Mononuclear cell (primary cell): ENCODE measurements around the gene PELI2. TPM values are rescaled to one million over a fixed set of nuclear protein-coding genes. Genes with fewer than 3 reads are reported as not detected.

Source experiments
- H3K27me3 ChIP-seq: 2 replicates; pipeline ENCODE4 v1.6.0; 2011; ENCODE audit warnings: low read length, control low read depth; ENCODE audit not compliant: insufficient read depth
- H3K4me1 ChIP-seq: 2 replicates; pipeline ENCODE4 v1.5.1; 2011; ENCODE audit warnings: mild to moderate bottlenecking, low read length, control low read depth; ENCODE audit not compliant: insufficient read depth
- H3K4me3 ChIP-seq: 2 replicates; pipeline ENCODE4 v1.5.1; 2011; ENCODE audit warnings: mild to moderate bottlenecking, low read length, moderate library complexity
- H3K9me3 ChIP-seq: 2 replicates; pipeline ENCODE4 v1.5.1; 2011; ENCODE audit warnings: low read depth, mild to moderate bottlenecking, control low read depth, low read length
- total RNA-seq: library from RNA; depleted of rRNA; stranded (reverse); fragments of >200 nt; gene quantifications from one replicate; pipeline ENCODE4 v1.2.3, GENCODE V29; 2012

PELI2 gene
- total RNA-seq, 1 donor, result 31.9 TPM

DNA sequence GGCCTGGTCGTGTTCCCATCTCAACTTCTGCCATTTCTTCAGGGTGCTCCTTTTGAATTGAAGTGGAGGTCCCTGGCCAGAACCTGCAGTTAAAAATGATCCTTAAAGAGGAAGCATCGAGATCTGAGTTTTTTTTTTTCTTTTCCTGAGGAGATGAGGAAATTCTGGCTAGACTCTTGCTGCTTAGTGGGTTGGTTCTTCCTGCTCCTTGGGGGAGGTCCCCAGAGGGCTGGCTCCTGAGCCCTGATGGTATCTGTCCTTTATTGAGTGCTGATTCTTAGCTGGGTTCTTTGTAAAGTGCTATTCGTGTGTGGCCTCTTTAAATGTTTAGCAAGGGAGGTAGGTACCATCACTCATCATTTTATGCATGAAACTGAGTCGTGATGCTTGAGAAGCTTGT is 11.7 kb downstream of the PELI2 start:
- no peaks in the 10 kb centered on the region for H3K27me3 ChIP-seq
- peaks cover 32% of the 10 kb centered on the region for H3K4me1 ChIP-seq
- H3K4me3 ChIP-seq, result no peak overlapping the region

DNA sequence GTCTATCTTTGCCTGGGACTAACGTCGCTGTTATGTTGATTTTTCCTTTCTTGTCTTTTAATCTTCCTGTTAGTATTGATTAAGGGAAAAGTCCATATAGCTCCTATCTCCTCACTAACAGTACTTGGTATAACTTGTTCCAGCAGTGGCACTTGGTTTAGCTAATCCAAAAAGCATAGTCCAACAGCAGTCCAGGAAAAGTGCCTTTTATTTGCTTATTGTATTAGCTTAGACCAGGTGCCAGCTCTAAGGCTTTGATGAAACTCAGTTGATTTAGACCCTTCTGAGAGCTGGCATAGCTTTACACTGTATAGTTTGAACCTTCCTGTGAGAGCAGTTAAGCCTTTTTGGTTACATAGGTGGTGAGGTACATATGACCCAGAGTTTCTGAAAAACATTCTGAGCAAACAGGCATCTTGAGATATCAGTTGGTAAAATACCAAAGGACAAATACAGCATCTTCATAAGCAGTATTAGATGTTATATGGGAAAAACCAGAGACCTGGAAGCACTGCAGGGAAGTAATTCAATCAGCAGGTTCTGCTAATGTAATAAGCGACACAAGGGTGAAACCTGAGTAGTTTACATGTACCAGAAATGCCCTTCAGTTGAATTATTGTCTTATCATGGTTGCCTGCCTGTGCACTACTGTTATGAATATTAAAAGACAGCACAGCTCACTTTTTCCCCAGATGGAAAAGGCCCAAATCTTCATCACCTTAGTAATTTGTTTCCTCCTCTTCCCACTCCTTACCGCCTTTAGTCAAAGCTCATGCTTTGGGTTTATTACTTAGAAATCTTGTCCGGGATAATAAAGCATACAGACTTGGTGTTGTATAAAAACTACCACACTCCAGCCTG is 13.0 kb downstream of the PELI2 start:
- Histone ChIP-seq H3K4me1 (peaks cover 38% of the 10 kb centered on the region), H3K27me3 (no peaks in the 10 kb centered on the region), H3K9me3 (no peaks in the 10 kb centered on the region), H3K4me3 (no peak overlapping the region)

More for the DNA sequence above, 11.7 kb downstream of the PELI2 start:
- no peaks in the 10 kb centered on the region for H3K9me3 ChIP-seq

DNA sequence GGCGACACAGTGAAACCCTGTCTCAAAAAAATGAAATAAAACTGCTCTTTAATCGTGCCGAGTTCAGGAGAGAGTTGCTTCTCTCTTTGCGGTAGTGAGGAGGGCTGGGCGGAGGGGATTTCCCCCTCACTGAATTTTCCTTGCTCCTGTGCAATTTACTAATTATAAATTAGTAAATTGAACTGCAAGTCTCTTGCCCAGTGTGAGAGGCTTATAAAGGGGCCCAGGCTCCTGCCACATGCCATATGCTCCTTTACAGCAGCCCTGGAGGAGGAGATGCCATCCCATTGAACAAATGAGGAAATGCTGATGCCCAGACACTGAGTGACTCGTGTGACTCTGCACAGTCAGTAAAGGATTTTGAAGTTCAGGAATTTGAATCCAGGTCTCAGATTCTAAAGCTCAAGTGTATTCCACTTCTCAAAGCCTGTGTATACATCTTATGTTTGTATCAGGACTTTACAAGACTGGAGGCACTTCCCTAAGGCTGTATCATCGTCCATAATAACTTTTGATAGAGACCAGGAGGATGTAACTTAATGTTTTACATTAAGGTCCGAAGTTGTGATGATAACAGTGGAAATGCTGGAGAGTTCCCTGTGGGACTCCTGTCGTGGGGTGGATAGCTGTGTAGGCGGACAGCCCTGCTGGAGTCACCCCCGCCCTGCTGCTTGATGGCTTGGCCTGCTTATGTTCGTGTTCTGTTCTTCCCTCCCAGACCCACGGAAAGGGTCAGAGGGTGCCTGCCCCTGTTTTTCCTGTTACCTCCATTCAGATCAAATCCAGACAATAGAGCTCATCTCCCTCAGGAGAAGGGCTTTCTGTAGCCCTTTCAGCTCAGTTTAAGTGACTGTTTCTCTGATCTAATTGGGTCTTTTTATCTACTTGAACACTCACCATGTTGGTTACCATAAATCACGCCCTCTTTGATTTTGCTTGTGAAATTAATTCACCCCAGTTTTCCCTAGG is 13.9 kb downstream of the PELI2 start:
- Histone ChIP-seq H3K9me3 (no peaks in the 10 kb centered on the region), H3K27me3 (no peaks in the 10 kb centered on the region), H3K4me3 (no peak overlapping the region), H3K4me1 (peaks cover 47% of the 10 kb centered on the region)

DNA sequence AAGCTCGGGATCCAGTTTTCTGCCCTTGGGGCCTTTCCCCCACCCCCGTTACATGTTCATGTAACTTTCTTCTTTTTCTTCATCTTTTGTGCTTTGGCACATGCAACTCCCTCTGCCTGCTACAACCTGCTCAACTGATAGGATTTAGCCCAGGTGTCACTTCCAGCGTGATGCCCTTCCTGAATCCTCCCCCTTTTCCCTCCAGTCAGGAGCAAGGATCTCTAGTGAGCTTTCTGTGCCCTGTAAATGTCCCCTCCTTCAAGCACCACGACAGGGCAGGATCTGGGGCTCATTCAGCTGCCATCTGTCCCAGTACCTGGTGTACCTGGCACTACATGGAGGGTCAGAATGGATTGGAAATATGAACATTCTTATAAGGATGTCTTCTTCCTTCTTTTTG is 15.3 kb downstream of the PELI2 start:
- Histone ChIP-seq H3K4me3 (no peak overlapping the region), H3K9me3 (no peaks in the 10 kb centered on the region), H3K4me1 (peaks cover 56% of the 10 kb centered on the region), H3K27me3 (no peaks in the 10 kb centered on the region)

DNA sequence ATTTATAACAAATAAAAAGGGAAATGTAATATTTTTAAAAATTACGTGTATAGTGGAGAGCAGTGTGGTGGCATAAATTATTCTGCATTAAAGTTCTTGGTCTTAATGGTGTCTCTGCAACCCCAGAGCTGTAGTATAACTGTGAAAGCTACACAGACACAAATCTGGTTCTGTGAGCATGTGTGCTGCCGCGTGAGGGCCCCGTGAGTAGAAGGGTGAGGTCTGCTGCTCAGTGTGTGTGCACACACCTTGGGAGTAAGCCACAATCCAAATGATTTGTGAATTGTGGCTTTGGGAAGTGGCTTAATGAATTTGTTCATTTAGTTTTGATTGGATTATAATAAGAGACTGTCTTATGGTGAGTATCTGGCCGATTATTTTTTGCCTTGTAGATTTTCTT is 16.8 kb downstream of the PELI2 start:
- Histone ChIP-seq H3K4me1 (peaks cover 46% of the 10 kb centered on the region), H3K4me3 (no peak overlapping the region), H3K27me3 (no peaks in the 10 kb centered on the region), H3K9me3 (no peaks in the 10 kb centered on the region)

DNA sequence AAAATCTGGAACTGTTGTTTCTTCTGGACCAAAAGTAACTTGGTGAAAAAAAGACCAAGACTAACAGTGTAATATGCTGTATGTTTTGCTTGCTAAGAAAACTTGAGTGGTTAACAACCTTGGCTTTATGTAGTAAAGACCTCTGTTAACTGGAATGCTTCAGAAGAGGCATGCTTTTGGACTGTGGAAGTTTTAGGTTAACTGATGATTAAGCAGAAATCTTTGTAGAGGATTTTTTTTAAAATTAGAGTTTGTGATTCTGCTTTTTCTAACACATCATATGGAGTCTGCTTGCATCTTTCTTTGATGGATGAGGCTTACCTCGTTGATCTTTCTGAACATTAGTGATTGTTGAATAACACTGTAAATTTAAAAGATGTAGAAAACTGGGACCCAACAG is 17.5 kb downstream of the PELI2 start:
- Histone ChIP-seq H3K4me3 (no peak overlapping the region), H3K4me1 (peaks cover 42% of the 10 kb centered on the region), H3K27me3 (no peaks in the 10 kb centered on the region), H3K9me3 (no peaks in the 10 kb centered on the region)

DNA sequence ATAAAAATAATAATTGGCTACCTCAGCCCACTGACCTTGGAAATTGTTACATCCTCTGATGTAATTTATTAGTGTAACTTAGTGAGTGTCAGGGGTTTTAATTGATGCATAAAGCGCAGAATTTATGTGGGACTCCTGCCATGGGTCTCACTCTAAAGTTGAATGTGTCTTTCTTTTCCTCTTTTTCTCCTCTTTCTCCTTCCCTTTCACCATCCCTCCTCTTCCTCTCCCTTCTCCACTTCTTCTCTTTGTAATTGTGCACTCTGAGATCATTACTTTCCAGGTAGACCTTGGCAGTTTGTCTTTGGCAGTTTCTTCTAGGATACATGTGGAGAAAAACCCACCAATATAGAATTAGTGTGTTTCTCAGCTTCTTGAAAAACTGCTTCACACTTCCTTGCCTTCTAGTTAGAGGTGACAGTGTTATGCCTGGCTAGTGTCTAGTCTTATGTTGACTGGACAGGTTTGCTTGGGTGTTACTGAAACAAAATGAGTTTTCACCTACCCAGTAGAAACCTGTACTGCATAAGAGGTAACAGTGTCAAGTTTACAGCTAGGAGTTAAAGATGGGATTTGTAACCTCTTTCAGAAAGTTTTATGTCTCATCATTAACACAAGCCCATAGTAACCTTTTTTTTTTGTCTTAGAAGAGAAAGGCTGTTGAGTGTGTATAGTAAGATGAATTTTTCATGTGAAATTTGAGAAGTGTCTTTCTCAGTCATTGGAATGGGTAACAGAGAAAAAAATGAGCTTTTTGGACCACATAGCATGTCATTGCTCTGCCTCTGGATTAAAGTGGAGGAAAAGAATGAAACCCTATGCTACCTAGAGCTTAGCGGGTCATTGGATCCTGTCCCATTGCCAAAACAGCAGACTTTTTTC is 18.6 kb downstream of the PELI2 start:
- Histone ChIP-seq H3K9me3 (no peaks in the 10 kb centered on the region), H3K4me3 (no peak overlapping the region), H3K4me1 (peaks cover 35% of the 10 kb centered on the region), H3K27me3 (no peaks in the 10 kb centered on the region)

DNA sequence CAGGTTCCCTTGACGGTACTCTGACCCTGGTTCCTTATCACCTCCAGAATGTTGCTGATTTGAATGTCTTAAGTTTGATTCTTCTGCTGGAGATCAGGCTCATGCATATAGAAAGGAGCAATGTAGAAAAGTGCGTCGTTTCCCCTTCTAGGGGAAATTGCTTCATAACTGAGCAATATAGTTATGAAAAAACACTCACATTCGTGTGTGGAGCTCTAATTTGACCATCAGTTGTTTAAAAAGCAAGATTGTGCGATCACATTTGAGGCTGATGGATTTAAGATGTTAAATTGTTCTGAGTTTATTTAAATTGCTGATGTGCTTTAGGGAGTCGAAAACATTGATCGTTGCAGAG is 19.2 kb downstream of the PELI2 start:
- peaks cover 29% of the 10 kb centered on the region for H3K4me1 ChIP-seq
- no peak overlapping the region for H3K4me3 ChIP-seq
- no peaks in the 10 kb centered on the region for H3K9me3 ChIP-seq
- H3K27me3 ChIP-seq, result no peaks in the 10 kb centered on the region

DNA sequence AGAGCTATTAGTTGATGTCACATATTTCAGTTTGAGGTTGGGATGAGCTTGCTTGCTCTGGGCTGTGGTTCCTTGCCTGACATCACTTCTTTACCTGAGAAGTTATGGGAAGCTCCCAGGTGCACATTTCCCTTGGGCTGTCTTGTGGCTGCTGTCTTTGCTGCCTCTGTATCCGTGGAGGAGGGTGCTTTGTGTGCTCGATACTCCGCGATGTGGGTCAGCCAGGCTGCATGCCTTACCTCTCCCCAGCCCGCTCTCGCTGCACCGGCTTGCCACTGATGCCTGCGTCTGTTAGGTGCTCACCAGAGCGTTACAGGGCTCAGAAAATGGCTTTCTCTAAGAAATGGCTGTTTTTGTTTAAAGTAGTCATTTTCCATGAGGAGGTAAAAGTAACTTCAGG is 19.6 kb downstream of the PELI2 start:
- Histone ChIP-seq H3K9me3 (no peaks in the 10 kb centered on the region), H3K27me3 (no peaks in the 10 kb centered on the region), H3K4me3 (no peak overlapping the region), H3K4me1 (peaks cover 28% of the 10 kb centered on the region)

DNA sequence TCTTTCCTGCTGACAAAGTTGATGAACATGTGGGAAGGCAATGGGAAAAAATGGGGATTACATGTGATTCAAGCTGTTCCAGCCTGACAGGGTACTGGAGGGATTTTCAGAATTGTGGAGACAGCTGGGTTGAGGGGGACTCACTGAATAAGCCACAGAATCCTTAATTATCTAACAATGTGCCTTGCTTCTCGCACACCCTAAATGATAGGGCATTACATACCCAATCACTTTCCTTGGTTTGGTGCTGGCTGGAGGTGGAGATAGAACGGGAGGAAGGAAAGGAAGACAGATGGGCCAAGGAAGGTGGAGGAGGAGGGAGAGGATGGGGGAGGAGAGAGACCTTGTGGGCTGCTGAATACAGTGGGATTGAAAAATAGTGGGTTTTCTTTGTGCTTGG is 20.7 kb downstream of the PELI2 start:
- H3K9me3 ChIP-seq, result no peaks in the 10 kb centered on the region
- H3K4me3 ChIP-seq, result no peak overlapping the region
- H3K27me3 ChIP-seq, result no peaks in the 10 kb centered on the region
- H3K4me1 ChIP-seq, result peaks cover 28% of the 10 kb centered on the region

DNA sequence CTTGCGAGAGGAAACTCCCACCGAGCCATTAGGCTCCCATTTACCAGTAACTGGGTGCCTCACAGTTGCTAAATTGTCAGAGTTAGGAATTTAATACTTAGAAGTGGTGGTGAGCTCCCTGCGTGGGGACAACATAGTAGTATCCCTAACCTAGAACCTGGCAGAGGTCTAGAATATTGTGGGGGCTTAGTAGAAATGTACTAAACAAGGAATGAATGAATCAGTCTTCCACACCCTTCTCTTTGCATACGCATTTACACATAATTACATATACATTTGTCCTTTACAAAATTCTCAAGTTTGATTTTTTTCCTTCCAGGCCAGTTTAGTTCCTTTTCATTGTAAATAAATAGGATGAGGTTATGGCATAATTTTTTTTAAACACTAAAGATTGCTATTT is 24.1 kb downstream of the PELI2 start:
- Histone ChIP-seq H3K9me3 (no peaks in the 10 kb centered on the region), H3K4me1 (peaks cover 16% of the 10 kb centered on the region), H3K27me3 (no peaks in the 10 kb centered on the region), H3K4me3 (no peak overlapping the region)

DNA sequence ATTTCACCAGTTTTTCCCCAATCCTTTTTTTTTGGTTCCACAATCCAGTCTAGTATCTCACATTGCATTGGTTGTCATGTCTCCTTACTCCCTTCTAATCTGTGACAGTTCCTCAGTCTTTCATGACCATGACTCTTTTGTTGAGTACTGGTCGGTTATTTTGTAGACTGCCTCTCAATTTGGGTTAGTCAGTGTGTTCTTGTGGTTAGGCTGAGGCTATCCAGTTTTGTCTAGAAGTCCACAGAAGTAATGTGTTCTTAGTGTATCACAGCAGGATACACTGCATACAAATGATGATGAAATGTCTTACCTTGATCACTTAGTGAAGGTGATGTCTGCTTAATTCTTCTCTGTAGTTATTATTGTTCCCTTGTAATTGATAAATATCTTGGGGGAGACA is 24.8 kb downstream of the PELI2 start:
- Histone ChIP-seq H3K4me1 (peaks cover 16% of the 10 kb centered on the region), H3K27me3 (no peaks in the 10 kb centered on the region), H3K4me3 (no peak overlapping the region), H3K9me3 (no peaks in the 10 kb centered on the region)

DNA sequence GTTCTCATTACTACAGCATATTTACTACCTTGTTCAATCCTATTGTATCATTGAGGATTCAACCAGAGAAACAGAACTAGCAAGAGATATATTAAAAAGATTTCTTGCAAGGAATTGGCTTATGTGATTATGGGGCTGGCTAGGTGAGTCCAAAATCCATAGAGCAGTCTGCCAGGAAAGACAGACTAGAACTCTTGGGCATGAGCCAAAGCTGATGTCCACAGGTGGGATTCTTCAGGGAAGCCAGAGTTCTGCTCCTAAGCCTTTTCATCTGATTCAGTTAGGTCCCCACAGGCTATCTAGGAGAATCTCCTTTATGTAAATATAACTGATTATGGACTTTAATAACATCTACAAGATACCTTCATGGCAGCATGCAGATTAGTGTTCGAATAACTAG is 26.0 kb downstream of the PELI2 start:
- Histone ChIP-seq H3K27me3 (no peaks in the 10 kb centered on the region), H3K9me3 (no peaks in the 10 kb centered on the region), H3K4me3 (no peak overlapping the region), H3K4me1 (peaks cover 24% of the 10 kb centered on the region)

DNA sequence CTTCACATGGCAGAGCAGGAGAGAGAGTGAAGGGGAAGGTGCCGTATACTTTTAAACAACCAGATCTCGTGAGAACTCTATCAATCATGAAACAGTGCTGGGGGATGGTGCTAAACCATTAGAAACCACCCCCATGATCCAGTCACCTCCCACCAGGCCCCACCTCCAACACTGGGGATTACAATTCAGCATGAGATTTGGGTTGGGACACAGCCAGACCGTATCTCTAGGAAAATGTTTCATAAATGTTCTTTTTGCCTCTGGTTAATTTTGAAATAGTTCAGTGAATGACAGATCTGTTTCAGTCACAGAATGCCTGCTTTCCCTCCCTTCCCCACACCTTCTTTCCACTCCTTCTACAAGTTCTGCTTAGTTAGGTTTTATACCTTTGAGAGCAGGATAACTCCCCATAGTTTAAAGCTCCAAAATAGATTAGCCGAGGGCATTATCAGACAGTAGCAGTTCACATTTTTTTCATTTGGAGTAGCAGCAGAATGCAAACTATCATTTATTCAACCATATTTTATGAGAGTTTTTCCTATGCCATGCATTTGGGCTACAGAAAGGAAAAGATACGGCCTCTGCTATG is 27.1 kb downstream of the PELI2 start:
- Histone ChIP-seq H3K27me3 (no peaks in the 10 kb centered on the region), H3K4me3 (no peak overlapping the region), H3K4me1 (peaks cover 33% of the 10 kb centered on the region), H3K9me3 (no peaks in the 10 kb centered on the region)
